ENCODE data around the gene LARGE2.

DNA sequence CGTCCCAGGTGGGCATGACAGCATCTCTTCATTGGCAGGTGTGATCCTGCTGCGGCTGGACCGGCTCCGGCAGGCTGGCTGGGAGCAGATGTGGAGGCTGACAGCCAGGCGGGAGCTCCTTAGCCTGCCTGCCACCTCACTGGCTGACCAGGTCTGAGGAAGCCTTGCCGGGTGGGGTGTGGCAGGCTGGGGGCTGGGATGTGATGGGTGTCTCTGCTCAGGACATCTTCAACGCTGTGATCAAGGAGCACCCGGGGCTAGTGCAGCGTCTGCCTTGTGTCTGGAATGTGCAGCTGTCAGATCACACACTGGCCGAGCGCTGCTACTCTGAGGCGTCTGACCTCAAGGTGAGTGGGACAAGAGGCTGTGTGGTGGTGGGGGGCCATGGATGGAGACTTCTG lies 3.5 kb downstream of the LARGE2 start:
- TF ChIP-seq RAD21 (conservative IDR thresholded peaks at IDR 0.05) (no peak), EP300 (conservative IDR thresholded peaks at IDR 0.05; ENCODE audit: poor library complexity, severe bottlenecking) (no peak)
- TF ChIP-seq, protein P1, sequence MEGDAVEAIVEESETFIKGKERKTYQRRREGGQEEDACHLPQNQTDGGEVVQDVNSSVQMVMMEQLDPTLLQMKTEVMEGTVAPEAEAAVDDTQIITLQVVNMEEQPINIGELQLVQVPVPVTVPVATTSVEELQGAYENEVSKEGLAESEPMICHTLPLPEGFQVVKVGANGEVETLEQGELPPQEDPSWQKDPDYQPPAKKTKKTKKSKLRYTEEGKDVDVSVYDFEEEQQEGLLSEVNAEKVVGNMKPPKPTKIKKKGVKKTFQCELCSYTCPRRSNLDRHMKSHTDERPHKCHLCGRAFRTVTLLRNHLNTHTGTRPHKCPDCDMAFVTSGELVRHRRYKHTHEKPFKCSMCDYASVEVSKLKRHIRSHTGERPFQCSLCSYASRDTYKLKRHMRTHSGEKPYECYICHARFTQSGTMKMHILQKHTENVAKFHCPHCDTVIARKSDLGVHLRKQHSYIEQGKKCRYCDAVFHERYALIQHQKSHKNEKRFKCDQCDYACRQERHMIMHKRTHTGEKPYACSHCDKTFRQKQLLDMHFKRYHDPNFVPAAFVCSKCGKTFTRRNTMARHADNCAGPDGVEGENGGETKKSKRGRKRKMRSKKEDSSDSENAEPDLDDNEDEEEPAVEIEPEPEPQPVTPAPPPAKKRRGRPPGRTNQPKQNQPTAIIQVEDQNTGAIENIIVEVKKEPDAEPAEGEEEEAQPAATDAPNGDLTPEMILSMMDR (IDR thresholded peaks at IDR 0.05; ENCODE audit: poor library complexity, severe bottlenecking) = no peak

All from neural cell (in vitro differentiated cells).